Glomerular endothelial cell (primary cell): Measurements from ENCODE around the gene MICALL1. TPM values are rescaled to one million over a fixed set of nuclear protein-coding genes. Genes with fewer than 3 reads are reported as not detected.

Source experiments
- DNase-seq: peaks from one replicate; pipeline ENCODE4 v3.0.0-alpha.2; 2011; ENCODE audit warnings: low read depth, low spot score; ENCODE audit errors: extremely low read depth
- total RNA-seq: library from RNA; depleted of rRNA; stranded (reverse); fragments of >200 nt; gene quantifications from 2 replicates; pipeline ENCODE4 v1.2.3, GENCODE V29; 2015

MICALL1 gene, protein sequence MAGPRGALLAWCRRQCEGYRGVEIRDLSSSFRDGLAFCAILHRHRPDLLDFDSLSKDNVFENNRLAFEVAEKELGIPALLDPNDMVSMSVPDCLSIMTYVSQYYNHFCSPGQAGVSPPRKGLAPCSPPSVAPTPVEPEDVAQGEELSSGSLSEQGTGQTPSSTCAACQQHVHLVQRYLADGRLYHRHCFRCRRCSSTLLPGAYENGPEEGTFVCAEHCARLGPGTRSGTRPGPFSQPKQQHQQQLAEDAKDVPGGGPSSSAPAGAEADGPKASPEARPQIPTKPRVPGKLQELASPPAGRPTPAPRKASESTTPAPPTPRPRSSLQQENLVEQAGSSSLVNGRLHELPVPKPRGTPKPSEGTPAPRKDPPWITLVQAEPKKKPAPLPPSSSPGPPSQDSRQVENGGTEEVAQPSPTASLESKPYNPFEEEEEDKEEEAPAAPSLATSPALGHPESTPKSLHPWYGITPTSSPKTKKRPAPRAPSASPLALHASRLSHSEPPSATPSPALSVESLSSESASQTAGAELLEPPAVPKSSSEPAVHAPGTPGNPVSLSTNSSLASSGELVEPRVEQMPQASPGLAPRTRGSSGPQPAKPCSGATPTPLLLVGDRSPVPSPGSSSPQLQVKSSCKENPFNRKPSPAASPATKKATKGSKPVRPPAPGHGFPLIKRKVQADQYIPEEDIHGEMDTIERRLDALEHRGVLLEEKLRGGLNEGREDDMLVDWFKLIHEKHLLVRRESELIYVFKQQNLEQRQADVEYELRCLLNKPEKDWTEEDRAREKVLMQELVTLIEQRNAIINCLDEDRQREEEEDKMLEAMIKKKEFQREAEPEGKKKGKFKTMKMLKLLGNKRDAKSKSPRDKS
- total RNA-seq: 122 and 133 TPM in 2 replicates

DNA sequence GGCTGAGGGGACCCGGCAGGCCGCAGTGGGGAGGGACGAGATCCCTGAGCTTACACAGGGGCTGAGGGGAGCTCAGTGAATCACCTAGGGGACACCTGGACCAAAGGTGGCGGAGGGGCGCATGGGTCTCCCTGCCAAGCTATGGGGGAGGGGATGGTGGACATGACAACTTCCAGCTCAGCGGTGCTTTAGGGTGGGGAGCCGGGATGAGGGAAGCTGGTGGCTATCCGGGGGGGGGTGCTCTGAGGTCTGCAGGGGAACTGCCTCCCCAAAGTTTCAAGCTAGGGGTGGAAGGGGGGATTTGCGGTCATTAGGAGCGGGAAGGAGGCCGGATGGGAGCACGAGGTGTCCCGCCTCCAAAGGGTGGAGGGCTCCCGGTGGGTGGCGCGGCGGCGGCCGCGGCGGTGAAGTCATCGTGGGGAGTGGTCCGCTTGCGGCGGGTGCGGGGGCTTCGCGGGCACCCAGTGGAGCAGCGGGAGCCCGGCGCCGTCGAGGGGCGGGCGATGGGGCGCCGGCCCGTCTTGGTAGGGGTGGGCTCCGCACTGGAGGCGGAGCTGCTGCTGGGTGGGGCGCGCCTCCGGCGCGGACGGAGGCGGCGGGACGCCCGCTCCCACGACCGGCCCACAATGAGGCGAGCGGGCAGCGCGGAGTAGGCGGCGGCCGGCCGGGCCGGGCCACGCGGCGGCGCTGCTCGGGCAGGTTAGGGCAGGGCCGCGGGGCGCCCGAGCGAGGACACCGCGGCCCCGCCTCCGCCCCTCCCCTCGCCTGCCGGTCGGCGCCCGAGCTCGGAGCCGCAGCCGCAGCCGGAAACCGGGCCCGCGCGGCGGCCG lies at the start of gene MICALL1:
Gene MICALL1 (plus strand): TSS at position 764 of the 830 bp plus-strand sequence. CDS start 126 bp downstream, outside the sequence.
- DNase-seq: no peak

DNA sequence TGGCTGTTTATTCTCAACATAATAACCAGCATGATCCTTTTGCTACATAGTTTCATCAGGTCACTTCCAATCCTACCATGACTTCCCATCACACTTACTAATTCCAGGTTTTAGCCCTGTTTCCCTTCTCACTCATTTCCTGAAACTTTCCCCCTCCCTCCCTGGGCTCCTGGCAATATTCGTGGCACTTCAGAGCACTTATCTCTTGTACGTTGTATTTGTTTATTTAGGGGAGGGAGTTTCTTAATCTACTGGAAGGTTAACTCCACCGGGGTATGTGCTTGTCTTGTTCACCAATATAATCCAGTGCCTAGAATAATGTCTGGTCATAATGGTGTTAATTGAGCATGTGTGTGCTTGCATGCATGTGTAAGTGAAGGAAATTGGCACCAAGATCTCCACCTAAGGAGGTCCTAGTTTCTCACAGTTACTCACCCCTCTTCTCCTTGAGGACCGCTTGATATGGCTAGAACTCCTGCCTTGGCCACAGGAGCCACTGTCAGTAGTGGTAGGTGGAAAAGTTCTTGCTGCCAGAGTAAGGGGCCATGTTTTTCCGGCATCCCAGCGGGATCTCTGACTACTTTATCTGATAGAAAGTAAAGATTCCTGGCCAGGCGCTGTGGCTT lies 45.2 kb upstream of the MICALL1 start:
- no peak for DNase-seq

DNA sequence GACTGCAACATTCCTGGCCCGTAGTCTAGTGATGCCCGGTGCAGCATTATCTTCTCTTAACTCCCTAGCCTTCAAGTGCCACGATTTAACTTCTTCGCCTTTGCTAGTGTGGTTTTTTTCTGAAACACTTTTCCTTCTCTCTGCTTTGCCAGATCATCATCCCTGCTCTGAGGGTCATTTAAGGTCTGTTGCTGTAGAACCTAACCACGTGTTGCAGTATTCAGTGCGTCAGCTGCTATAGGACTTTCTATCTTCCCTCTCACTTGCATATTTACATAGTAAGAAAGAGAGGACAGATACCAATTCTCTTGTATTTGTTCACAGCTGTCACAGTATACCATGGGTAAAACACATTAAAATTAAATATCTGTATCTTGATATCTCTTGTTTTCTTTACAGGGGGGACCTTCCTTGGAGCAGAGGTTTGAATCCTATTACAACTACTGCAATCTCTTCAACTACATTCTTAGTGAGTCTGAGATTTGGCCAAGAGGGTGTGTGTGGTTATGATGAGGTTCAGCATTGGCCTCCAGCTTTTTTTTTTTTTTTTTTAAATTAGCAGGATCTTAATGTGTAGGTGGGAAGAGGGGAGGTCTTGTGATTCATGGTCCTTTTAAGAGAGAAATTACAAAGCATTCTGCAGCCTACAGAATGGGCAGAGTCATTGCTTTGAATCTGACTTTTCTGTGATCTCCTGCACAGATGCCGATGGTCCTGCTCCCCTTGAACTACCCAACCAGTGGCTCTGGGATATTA lies 43.3 kb upstream of the MICALL1 start:
- no peak for DNase-seq

DNA sequence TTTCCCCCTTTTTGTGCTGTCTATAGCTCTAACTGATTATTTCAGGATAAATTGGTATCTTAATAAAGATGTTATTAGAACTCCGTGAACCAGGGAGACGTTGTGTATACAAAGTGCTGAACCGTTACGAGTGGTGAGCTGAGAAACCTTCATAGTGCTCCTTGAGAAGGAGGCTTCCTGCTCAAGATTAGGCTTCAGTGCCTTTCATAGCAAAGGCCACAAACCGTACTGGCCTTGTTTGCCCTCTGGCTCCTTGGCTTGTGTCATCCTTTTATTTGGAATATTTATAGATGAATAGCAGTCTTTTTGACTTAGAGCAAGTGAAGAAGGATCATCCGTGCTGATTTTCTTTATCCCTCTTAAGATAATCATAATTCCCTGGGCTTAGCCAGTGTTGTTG lies 40.6 kb upstream of the MICALL1 start:
- no peak for DNase-seq

DNA sequence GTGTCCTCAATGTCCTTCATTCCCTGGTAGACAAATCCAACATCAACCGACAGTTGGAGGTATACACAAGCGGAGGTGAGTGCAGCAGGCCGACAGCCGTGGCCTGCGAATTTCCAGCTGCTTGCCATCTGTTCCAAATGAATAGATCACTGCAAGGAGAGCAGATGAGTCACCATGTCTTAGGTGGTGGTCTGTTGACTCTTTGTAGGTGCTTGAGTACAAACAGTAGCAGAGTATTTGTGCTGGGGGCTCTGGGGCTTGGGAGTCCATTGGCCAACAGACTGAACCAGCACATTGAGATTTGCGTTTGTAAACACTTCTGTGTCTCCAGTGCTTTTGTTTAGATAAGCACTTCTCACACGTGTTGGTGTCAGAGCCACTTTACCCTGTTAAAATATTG lies 35.8 kb upstream of the MICALL1 start:
- no peak for DNase-seq

DNA sequence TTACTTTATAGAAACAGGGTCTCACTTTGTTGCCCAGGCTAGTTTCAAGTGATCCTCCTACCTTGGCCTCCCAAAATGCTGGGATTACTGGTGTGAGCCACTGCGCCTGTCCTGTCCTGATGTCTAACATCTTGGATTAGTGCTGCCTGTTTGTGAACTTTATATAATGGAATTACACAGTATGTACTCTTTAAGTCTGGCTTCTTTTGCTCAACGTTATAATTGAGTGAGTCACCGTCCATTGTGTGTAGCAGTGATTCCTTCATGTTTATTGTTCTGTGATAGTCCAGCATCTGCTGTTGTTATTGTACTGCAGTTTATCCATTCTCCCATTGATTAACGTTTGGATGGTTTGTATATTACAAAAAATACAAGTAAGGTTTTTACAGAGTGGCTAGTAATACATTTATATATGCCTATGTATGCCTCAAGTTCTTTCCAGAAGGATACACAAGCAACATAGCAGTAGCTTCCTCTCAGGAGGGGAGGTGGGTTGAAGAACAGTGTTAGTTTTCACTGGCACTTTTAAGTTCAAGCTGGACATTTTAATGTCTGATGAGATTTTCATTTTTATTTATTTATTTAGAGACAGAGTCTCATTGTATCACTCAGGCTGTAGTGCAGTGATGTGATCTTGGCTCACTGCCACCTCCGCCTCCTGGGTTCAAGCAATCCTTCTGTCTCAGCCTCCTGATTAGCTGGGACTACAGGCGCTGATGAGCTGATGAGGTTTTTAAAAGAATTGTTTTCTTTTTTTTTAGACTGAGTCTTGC lies 25.2 kb upstream of the MICALL1 start:
- DNase-seq: no peak

DNA sequence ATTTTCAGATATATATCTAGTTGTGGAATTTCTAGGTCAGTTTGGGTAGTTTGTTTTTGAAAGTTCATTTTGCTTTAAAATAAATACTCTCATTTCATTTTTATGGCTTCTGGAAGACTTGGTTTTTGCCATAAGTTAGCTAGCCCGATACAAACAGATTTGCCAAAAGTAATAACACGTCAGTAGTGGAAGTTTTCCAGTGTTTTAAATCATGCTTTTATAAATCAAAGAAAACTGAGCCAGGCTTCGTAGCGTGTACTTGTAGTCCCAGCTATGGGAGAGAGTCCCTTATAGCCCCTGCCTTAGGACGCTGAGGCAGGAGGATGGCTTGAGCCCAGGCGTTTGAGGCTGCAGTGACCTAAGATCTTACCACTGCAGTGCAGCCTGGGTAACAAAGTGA lies 21.7 kb upstream of the MICALL1 start:
- no peak for DNase-seq

DNA sequence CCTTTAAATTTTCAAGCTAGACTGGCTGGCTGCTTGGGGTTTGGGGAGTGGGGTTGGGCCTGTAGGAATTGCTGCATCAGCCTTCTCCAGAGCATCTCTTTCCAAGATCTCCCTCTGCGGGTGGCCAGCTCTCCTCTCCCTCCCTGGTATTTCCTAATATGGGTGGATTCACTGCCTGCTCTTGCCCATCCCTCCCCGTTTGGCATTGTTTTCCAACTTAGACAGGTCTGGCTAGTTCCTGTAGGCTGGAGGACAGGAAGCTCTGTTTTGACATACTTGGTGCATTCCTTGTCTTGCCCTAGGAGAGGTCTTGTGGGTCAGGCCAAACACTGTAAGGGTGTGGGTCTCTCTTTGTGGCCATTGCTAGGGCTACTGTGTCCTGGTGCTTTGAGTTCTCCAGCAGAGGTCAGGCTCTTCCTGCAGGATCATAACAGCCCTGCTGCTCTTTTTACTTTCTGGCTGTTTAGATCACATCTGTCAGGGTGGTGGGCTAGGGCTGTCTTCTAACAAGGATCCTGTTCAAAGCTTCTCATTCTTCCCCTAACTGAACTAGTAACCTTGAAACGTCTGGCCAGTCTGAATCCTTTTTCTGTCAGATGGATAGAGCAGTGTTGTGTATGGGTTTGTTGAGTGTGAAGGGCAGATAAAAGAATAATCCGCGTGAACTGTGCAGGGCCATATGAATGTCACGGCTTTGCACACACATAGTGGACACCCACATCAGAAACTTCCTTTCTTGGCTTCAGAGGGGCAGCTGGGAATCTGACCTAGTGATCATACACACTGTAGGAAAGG lies 18.3 kb upstream of the MICALL1 start:
- DNase-seq: no peak

DNA sequence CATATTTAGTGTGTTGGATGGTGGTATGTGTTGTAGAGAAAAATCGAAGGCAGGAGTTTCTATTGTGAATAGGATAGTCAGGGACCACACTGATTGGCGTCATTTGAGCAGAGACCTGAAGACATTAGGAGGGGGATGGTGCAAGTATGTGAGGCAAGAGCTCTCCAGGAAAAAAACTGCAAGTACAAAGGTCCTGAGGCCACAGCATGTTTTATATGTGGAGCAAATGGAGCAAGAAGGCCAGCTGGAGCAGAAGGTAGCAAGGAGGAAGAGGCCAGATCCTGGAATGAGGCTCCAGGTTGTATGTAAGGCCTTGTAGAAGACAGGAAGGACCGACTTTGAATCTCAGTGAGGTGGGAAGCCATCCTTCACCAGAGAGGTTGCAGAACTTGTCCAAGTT lies 14.2 kb upstream of the MICALL1 start:
- no peak for DNase-seq

DNA sequence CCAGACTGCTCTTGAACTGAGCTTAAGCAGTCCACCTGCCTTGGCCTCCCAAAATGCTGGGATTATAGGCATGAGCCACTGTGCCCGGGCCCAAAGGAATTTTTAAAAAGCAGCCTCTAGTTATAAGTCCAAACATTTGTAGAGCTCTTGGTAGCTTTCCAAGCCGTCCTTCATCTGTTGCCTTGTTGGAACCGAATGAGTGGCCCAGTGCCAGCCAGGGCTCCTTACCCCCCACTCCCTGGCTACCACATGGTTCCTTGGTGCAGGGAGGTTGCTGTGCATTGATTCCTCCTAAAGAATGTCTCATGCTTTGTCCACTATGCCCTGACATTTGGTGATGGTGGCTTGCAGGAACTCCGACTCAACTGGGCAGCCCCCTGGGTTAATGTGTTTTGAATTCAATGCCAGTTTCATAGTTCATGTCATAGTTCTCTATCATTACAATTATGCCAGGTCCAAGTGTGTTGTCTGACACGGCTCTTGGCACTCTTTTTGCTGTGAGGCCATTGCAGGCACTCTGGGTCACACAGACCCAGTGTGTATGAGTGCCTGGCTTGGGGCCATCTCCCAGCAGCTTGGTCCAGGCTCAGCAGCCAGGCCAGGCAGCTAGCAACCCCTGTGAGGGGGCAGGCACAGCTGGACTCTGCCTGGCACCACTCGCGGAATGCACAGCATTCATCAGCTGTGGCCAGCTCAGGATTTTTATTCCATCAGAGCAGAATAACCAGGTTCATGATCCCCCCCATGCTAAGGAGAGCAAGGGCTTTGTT lies 13.3 kb upstream of the MICALL1 start:
- DNase-seq: no peak

DNA sequence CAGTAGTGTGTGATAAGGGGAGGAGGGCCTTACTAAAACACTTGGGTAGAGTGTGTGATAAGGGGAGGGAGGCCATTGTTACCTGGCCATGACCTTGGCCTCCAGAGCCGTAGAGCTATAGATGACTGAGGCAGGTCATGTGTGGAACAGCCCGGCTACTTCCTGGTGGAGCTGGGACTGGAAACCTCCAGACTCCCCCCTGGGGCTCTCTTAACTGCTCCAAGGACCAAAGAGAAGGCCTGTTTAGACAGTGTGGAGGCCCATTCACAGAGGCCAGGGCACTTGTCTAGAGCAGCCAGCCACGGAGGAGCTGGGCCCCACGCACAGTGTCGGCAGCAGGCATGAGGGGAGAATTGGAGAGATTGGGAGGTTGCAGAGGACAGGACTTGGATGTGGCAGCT lies 12.5 kb upstream of the MICALL1 start:
- no peak for DNase-seq

DNA sequence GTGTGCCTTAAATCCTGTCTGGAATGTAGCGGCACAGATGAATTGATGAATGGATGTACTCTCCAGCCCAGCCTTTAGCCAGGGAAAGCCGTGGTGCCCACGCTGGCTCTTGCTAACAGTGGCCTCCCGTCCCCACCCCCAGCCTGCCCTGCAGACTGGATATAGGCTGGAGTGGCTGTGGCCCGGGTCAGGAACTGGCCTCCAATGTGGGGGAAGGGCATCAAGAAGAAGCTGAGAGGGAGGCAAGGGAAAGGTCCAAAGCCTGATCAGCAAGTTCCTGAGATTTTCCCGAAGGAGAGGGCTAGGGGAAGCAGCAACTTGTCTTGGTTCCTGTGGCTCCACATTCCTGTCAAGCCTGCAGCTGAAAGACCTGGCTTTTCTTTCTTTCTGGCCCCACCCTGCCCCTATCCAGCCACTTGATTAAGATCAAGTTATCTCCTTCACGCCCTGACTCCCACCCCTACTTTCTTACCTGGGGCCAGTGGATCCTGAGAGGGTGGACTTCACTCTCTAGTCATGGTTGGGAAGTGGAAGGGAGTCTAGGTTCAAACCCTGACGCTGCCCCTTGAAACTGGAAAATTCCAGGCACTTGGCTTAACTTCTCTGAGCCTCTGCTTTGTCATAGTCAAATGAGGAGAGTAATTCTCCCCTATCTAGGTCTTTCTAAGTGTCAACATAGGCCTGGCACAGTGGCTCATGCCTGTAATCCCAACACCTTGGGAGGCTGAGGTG lies 11.0 kb upstream of the MICALL1 start:
- DNase-seq: no peak

DNA sequence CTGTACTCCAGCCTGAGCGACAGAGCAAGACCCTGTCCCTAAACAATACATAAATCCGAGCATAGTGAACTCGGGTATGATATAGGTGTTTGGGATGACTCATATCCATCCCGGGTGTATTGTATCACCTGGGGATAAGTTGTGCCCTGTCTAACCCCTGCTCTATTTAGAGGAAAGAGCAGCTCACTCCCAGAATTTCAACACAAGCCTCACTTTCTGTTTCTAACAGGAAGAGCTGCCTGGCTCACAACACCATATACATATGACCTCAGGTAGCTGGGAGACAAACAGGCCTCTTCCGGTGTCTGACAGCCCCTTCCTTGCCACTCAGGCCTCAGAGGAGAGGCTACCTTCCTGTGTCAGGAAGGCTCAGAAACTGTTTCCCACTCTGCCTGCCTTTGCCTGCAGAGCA lies 9.9 kb upstream of the MICALL1 start:
- peak; percentile 16 for DNase-seq

DNA sequence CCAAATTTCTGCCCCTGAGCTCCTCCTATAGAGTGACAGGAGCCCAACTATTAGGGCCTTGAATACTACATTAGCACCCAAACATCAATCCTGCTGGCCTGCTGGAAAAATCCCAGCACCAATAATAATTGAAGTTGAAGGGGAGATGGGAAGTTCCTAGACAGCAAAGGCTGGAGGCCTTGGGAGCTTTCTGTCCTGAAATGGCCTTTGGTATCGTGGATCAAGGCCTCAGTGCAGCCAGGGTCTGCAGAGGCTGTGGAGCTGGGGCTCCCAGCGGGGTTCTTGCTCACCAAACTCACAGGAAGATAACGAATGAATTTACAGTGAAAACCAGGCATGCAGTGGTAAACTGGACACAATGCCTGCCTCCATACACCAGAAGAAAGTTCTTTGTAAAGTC lies 9.2 kb upstream of the MICALL1 start:
- no peak for DNase-seq

DNA sequence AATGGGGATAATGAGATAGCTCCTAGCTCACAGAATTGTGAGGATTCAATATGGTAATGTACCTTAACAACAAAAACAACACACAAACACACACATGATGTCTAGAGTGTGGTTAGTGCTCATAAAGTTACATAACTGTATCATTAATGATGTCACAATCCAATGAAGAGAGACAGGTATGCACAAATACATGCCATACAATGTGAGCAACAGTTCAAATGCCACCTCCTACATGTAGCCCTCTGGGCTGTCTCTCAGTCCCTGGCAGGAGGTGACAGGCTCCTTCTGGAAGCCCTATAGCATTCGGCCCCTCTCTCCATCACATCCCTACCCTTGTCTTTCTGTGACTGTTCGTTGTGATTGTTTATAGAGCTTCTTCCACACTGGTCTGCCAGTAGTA lies 8.3 kb upstream of the MICALL1 start:
- no peak for DNase-seq

DNA sequence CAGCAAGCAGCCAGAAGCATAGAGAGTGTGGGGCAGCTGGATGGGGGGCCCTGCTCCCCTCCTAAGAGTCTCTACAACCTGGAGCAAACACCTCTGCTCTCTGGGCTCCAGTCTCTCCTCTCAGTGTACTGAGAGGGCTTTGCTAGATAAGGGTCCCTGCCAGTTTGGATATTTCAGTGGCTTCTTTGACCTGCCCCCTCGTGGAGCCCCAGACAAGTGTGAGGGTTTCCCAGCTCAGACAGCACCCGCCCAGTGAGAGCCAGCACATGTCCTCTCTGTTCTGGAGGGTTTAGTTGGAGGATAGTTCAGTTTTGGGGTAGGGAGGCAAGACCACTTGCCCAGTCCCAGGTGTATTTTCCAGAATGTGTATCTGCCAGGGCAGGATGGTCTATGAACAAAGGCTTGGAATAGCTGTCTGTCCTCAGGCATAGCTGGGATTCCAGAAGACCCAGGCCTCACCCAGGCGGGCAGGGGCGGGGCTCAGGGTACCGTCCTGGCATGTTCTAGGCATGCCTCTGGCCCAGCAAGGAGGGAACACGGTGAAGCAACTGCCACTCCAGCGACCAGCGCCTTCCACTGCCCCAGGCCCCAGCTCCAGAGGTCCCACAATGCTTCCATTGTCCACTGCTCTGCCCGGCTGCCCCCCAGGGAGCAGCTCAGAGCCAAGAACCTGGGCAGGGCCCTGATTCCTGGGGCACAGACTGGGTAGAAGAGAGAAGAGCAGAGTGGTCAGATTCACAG lies 7.5 kb upstream of the MICALL1 start:
- DNase-seq: no peak
